A549 (cell line): ENCODE measurements around the gene NGF.

Experiments
- CBX2 ChIP-seq: fragments of 200-600 bp; sonication (generic); IDR thresholded peaks from 2 replicates; pipeline ENCODE4 v1.6.1; 2016; ENCODE audit warnings: low read depth, mild to moderate bottlenecking, borderline replicate concordance
- ESRRA ChIP-seq: fragments of 150-350 bp; IDR thresholded peaks from 2 replicates; pipeline ENCODE4 v1.6.1; 2014; ENCODE audit warnings: mild to moderate bottlenecking, low read length, borderline replicate concordance
- POLR2A ChIP-seq: IDR thresholded peaks from 2 replicates; pipeline ENCODE4 v1.6.1; 2012; ENCODE audit warnings: mild to moderate bottlenecking, low read length
- RCOR1 ChIP-seq: fragments of 150-350 bp; IDR thresholded peaks from 2 replicates; pipeline ENCODE4 v1.6.1; 2014; ENCODE audit warnings: antibody characterized with exemption, low read length, low read depth
- TF ChIP-seq, protein P1 (sequence below): fragments of >200 bp; sonication (Bioruptor Twin); formaldehyde crosslinking; IDR thresholded peaks from 3 replicates; pipeline ENCODE4 v1.5.1; 2016

DNA sequence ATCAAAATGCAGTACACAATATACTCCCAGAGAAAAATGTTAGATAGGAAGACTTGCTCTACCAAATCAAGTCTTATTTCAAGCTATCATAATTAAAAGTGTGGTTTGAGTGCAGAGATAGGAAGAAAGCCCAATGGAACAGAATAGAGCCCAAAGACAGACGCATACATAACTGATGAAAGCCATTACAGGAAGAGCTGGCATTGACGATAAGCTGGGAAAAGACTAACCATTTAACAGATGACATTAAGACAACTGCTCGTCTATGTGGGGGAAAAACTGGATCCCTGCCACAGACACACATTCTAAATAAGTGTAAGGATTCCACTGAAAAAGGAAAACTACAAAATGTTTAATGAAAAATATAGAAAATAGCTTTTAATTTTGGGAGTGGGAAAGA lies 85.5 kb downstream of the NGF start:
- TF ChIP-seq CBX2 = no peak
- TF ChIP-seq, protein P1, sequence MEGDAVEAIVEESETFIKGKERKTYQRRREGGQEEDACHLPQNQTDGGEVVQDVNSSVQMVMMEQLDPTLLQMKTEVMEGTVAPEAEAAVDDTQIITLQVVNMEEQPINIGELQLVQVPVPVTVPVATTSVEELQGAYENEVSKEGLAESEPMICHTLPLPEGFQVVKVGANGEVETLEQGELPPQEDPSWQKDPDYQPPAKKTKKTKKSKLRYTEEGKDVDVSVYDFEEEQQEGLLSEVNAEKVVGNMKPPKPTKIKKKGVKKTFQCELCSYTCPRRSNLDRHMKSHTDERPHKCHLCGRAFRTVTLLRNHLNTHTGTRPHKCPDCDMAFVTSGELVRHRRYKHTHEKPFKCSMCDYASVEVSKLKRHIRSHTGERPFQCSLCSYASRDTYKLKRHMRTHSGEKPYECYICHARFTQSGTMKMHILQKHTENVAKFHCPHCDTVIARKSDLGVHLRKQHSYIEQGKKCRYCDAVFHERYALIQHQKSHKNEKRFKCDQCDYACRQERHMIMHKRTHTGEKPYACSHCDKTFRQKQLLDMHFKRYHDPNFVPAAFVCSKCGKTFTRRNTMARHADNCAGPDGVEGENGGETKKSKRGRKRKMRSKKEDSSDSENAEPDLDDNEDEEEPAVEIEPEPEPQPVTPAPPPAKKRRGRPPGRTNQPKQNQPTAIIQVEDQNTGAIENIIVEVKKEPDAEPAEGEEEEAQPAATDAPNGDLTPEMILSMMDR = no peak
- TF ChIP-seq RCOR1 = no peak
- no peak for TF ChIP-seq POLR2A
- TF ChIP-seq ESRRA = no peak
